Skeletal muscle satellite cell (primary cell): ENCODE data around the gene RAD17. TPM values are rescaled to one million over a fixed set of nuclear protein-coding genes. Genes with fewer than 3 reads are reported as not detected.
"Not testable (repeated sequence)": the region's sequence is repeated elsewhere in the genome, so short reads cannot be mapped to it uniquely, and the experiment has no call there.

Source experiments
- H3K27me3 ChIP-seq: 2 replicates; pipeline ENCODE4 v1.7.0; 2013; ENCODE audit warnings: low read length; ENCODE audit not compliant: control insufficient read depth, insufficient read depth
- H3K36me3 ChIP-seq: 2 replicates; pipeline ENCODE4 v1.7.0; 2013; ENCODE audit warnings: mild to moderate bottlenecking, control low read depth, low read length; ENCODE audit not compliant: insufficient read depth
- H3K4me1 ChIP-seq: 2 replicates; pipeline ENCODE4 v1.7.0; 2013; ENCODE audit warnings: low read length; ENCODE audit not compliant: control insufficient read depth, insufficient read depth
- H3K4me2 ChIP-seq: 2 replicates; pipeline ENCODE4 v1.7.0; 2013; ENCODE audit warnings: mild to moderate bottlenecking, low read length
- H3K4me3 ChIP-seq: 2 replicates; pipeline ENCODE4 v1.7.0; 2013; ENCODE audit warnings: low read length
- H3K9ac ChIP-seq: 2 replicates; pipeline ENCODE4 v1.7.0; 2013; ENCODE audit warnings: mild to moderate bottlenecking, low read depth, low read length, moderate library complexity
- H3K9me3 ChIP-seq: replicated peaks from 2 replicates; pipeline ENCODE4 v1.7.0; 2013; ENCODE audit warnings: mild to moderate bottlenecking, control low read depth, low read length
- total RNA-seq: library from RNA; depleted of rRNA; stranded (reverse); fragments of >200 nt; gene quantifications from 2 replicates; pipeline ENCODE4 v1.2.3, GENCODE V29; 2012; rRNA removed

RAD17 gene
- total RNA-seq: 11.8 and 16.2 TPM in 2 replicates

- Histone ChIP-seq H3K27me3 (no peaks in the 10 kb centered on the region), H3K4me3 (peak within 1 kb of the TSS; percentile 79), H3K4me2 (peak within 1 kb of the TSS; percentile 83), H3K9ac (peak within 1 kb of the TSS; percentile 93), H3K9me3 (no peaks in the 10 kb centered on the region), H3K4me1 (peaks cover 18% of the 10 kb centered on the region), H3K36me3 (peaks cover 27% of the 10 kb centered on the region)
Observed at GRCh38 chr5:69369340-69370121, at the start of gene RAD17, which contains the start of the genes AK6 and TAF9. RAD17 (plus strand) TSS chr5:69369818; CDS start chr5:69372209, 2,391 bp downstream. AK6 (minus strand) TSS chr5:69369520; CDS start chr5:69369490, 30 bp downstream. TAF9 (minus strand) TSS chr5:69369520; CDS start chr5:69365737, 3,783 bp downstream.

- H3K4me1 ChIP-seq: no peaks in the 10 kb centered on the region
- no peak overlapping the region for H3K9ac ChIP-seq
- H3K9me3 ChIP-seq: no peaks in the 10 kb centered on the region
- H3K4me2 ChIP-seq: no peak overlapping the region
- H3K27me3 ChIP-seq: no peaks in the 10 kb centered on the region
- no peak overlapping the region for H3K4me3 ChIP-seq
- H3K36me3 ChIP-seq: no peaks in the 10 kb centered on the region
Observed at GRCh38 chr5:69326365-69326764, 43.3 kb upstream of the RAD17 start.

- Histone ChIP-seq H3K4me3 (no peak overlapping the region), H3K27me3 (no peaks in the 10 kb centered on the region), H3K4me2 (no peak overlapping the region), H3K9ac (no peak overlapping the region), H3K4me1 (peaks cover 5% of the 10 kb centered on the region), H3K36me3 (no peaks in the 10 kb centered on the region), H3K9me3 (no peaks in the 10 kb centered on the region)
Observed at GRCh38 chr5:69329905-69330489, 39.6 kb upstream of the RAD17 start.

- peak overlapping the region; percentile 81 for H3K4me3 ChIP-seq
- peak overlapping the region; percentile 72 for H3K9ac ChIP-seq
- H3K4me1 ChIP-seq: peaks cover 5% of the 10 kb centered on the region
- H3K4me2 ChIP-seq: peak overlapping the region; percentile 99
- no peaks in the 10 kb centered on the region for H3K27me3 ChIP-seq
- no peaks in the 10 kb centered on the region for H3K36me3 ChIP-seq
- H3K9me3 ChIP-seq: no peaks in the 10 kb centered on the region
Observed at GRCh38 chr5:69331528-69332445, 37.8 kb upstream of the RAD17 start.

GRCh38 chr5:69333668-69334315 is 35.8 kb upstream of the RAD17 start:
- H3K27me3 ChIP-seq, H3K9ac ChIP-seq, H3K4me1 ChIP-seq, H3K9me3 ChIP-seq, H3K36me3 ChIP-seq, H3K4me3 ChIP-seq, H3K4me2 ChIP-seq: not testable (repeated sequence)

- Histone ChIP-seq H3K4me3 (peak overlapping the region; percentile 49), H3K36me3 (no peaks in the 10 kb centered on the region)
Observed at GRCh38 chr5:69334793-69335268, 34.8 kb upstream of the RAD17 start.

GRCh38 chr5:69335341-69335935 is 34.2 kb upstream of the RAD17 start:
- Histone ChIP-seq H3K9me3 (no peaks in the 10 kb centered on the region), H3K27me3 (no peaks in the 10 kb centered on the region), H3K4me2 (no peak overlapping the region), H3K9ac (no peak overlapping the region), H3K4me3 (no peak overlapping the region), H3K36me3 (no peaks in the 10 kb centered on the region), H3K4me1 (peaks cover 5% of the 10 kb centered on the region)

More at GRCh38 chr5:69334793-69335268, 34.8 kb upstream of the RAD17 start:
- peaks cover 5% of the 10 kb centered on the region for H3K4me1 ChIP-seq
- no peaks in the 10 kb centered on the region for H3K27me3 ChIP-seq
- peak overlapping the region; percentile 77 for H3K4me2 ChIP-seq
- H3K9ac ChIP-seq: peak overlapping the region; percentile 18
- no peaks in the 10 kb centered on the region for H3K9me3 ChIP-seq

GRCh38 chr5:69341520-69342161 is 28.0 kb upstream of the RAD17 start:
- no peak overlapping the region for H3K4me3 ChIP-seq

GRCh38 chr5:69343083-69343482 is 26.5 kb upstream of the RAD17 start:
- Histone ChIP-seq H3K27me3 (no peaks in the 10 kb centered on the region), H3K4me3 (no peak overlapping the region), H3K36me3 (no peaks in the 10 kb centered on the region), H3K4me2 (no peak overlapping the region), H3K9me3 (no peaks in the 10 kb centered on the region), H3K4me1 (no peaks in the 10 kb centered on the region), H3K9ac (no peak overlapping the region)

More at GRCh38 chr5:69341520-69342161, 28.0 kb upstream of the RAD17 start:
- Histone ChIP-seq H3K4me1 (no peaks in the 10 kb centered on the region), H3K27me3 (no peaks in the 10 kb centered on the region), H3K9me3 (no peaks in the 10 kb centered on the region), H3K9ac (no peak overlapping the region), H3K4me2 (no peak overlapping the region), H3K36me3 (no peaks in the 10 kb centered on the region)

- no peaks in the 10 kb centered on the region for H3K4me1 ChIP-seq
- H3K36me3 ChIP-seq: peaks cover 39% of the 10 kb centered on the region
- H3K4me3 ChIP-seq: no peak overlapping the region
- H3K27me3 ChIP-seq: no peaks in the 10 kb centered on the region
- H3K9ac ChIP-seq: no peak overlapping the region
- no peaks in the 10 kb centered on the region for H3K9me3 ChIP-seq
- H3K4me2 ChIP-seq: no peak overlapping the region
Observed at GRCh38 chr5:69350664-69351063, 19.0 kb upstream of the RAD17 start.
